Coronary artery (tissue), 2 donors: Measurements from ENCODE around the gene BPIFA1.

Experiments
- DNase-seq: peaks from one replicate; pipeline ENCODE4 v3.0.0-alpha.2; 2017; ENCODE audit warnings: low spot score
- H3K27ac ChIP-seq, 2 donors: fragments of 200-600 bp; sonication (generic); one replicate each; pipeline ENCODE4 v1.5.1; 2016 to 2019
- H3K4me3 ChIP-seq: fragments of 200-600 bp; sonication (generic); 2 replicates; pipeline ENCODE4 v1.5.1; 2016; ENCODE audit warnings: mild to moderate bottlenecking, moderate library complexity
- CTCF ChIP-seq: fragments of 200-600 bp; sonication (generic); IDR thresholded peaks from one replicate; pipeline ENCODE4 v1.5.1; 2019; ENCODE audit warnings: antibody characterized with exemption

The BPIFA1 gene

GRCh38 chr20:33239418-33239817, 3.6 kb downstream of the BPIFA1 start:
- no peak for DNase-seq
- no peak overlapping the region for H3K4me3 ChIP-seq
- H3K27ac ChIP-seq, result no peak overlapping the region
- TF ChIP-seq CTCF, result no peak

GRCh38 chr20:33239979-33240736, 4.4 kb downstream of the BPIFA1 start:
- H3K4me3 ChIP-seq, result no peak overlapping the region
- H3K27ac ChIP-seq, result no peak overlapping the region
- TF ChIP-seq CTCF, result no peak
- DNase-seq, result no peak

- Histone ChIP-seq H3K4me3 (no peak overlapping the region), H3K27ac (no peak overlapping the region)
- TF ChIP-seq CTCF, result no peak
- no peak for DNase-seq
These were observed 5.1 kb downstream of the BPIFA1 start for GRCh38 chr20:33240923-33241322.

- TF ChIP-seq CTCF, result no peak
- no peak overlapping the region for H3K4me3 ChIP-seq
- H3K27ac ChIP-seq, result no peak overlapping the region
- no peak for DNase-seq
These were observed 6.7 kb downstream of the BPIFA1 start for GRCh38 chr20:33242319-33243100.

GRCh38 chr20:33246077-33246476, 10.3 kb downstream of the BPIFA1 start:
- no peak for DNase-seq
- Histone ChIP-seq H3K4me3 (no peak overlapping the region), H3K27ac (no peak overlapping the region)
- TF ChIP-seq CTCF, result no peak

- H3K4me3 ChIP-seq, result no peak overlapping the region
- no peak for DNase-seq
- no peak for TF ChIP-seq CTCF
- H3K27ac ChIP-seq, result no peak overlapping the region
These were observed 13.7 kb downstream of the BPIFA1 start for GRCh38 chr20:33249456-33249855.

GRCh38 chr20:33250666-33251065, 14.9 kb downstream of the BPIFA1 start:
- no peak for DNase-seq
- no peak for TF ChIP-seq CTCF
- Histone ChIP-seq H3K27ac (no peak overlapping the region), H3K4me3 (no peak overlapping the region)
